NCI-H748 treated with DMSO at 0.1 percent for 48 hours (cell line): ENCODE measurements around the gene HTT.
"Not testable (repeated sequence)": the region's sequence is repeated elsewhere in the genome, so short reads cannot be mapped to it uniquely, and the experiment has no call there.

Experiments used
- DNase-seq: peaks from one replicate; lab custom pipeline; 2025; lab: John Stamatoyannopoulos, UW

The HTT gene

DNA sequence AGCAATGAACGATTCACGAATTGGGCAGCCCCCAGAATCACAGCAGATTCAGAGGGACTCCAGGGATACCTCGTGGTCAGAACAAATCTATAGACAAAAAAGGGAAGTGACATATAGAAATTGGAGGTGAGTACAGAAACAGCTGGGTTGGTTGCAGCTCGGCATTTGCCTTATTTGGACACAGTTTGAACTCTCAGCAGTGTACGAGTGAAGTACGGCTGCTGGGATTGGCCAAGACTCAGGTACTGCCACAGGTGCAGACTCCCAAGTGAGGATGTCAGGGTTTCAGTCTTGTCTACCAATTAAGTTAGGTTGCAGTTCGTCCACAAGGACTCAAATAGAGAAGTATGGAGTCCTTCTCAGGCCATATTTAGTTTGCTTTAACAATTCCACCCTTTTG, 28.3 kb upstream of the HTT start:
- no peak for DNase-seq

DNA sequence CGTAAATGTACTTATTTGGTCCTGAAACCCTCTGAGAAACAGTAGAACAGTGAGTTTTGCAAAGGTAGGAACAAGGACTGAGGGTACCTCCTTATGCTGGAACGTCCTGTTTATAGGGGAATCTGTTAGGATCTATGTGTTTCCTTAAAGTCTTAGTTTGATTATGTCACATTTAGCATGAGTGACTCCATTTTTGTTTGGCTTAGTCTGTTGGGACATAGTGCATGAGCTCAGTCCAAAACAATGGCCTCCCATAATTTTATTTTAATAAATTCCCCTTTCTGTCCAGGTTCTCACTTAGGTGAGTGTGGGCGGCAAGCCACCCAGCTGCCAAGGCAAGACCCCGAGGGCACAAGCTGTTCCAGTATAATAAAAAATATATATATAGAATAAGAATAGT, 27.9 kb upstream of the HTT start:
- no peak for DNase-seq

- DNase-seq = peak; percentile 6
Observed at GRCh38 chr4:3047464-3048286, 26.8 kb upstream of the HTT start.

GRCh38 chr4:3051141-3051897, 23.2 kb upstream of the HTT start:
- DNase-seq = not testable (repeated sequence)

- DNase-seq = no peak
Observed at GRCh38 chr4:3054169-3054759, 20.2 kb upstream of the HTT start.

DNA sequence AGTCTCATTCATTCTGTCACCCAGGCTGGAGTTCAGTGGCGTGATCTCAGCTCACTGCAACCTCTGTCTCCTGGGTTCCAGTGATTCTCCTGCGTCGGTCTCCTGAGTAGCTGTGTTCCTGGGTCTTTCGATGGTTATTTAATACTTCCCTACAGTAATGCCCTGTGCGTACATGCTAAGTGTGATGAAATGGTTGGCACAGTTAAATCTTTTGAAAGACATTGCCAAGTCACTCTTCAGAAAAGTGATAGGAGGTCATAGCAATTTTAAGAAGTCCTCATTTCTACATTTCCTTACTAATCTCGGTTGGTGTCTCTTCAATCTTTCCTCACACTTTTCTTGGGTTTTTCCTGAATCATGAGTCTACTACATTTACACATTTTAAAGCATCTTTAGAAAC, 14.5 kb upstream of the HTT start:
- no peak for DNase-seq

- no peak for DNase-seq
Observed at GRCh38 chr4:3060946-3061345, 13.5 kb upstream of the HTT start.

DNA sequence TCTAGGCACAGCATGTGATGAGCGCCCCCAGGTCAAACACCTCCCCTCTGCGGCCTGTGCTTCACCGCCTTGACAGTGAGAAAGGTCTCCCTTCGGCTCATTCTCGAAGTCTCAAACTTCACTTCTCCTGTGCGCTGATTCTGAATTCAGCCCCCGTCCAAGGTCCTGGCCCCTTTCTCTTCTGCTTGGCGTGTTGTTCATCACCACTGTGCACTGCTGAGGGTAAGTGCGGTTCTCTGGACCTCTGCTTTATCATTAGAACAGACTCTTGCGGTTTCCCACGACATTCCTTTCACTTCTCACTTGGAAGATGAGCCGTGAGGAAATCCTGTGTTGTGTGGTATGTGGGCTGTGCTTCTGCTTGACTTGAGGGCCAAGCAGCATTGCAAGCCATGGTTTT, 12.0 kb upstream of the HTT start:
- DNase-seq = no peak

GRCh38 chr4:3065551-3065950, 8.9 kb upstream of the HTT start:
- no peak for DNase-seq

- no peak for DNase-seq
Observed at GRCh38 chr4:3066836-3067400, 7.6 kb upstream of the HTT start.

GRCh38 chr4:3067473-3068001, 6.9 kb upstream of the HTT start:
- no peak for DNase-seq

- DNase-seq = no peak
Observed at GRCh38 chr4:3069661-3070199, 4.8 kb upstream of the HTT start.

- no peak for DNase-seq
Observed at GRCh38 chr4:3070709-3071500, 3.6 kb upstream of the HTT start.

GRCh38 chr4:3071811-3072210, 2.7 kb upstream of the HTT start:
- DNase-seq = no peak

- DNase-seq = no peak
Observed at GRCh38 chr4:3073158-3074077, 1.1 kb upstream of the HTT start.

- DNase-seq = peak; percentile 0
Observed at GRCh38 chr4:3074846-3075651, 568 bp downstream of the HTT start.

DNA sequence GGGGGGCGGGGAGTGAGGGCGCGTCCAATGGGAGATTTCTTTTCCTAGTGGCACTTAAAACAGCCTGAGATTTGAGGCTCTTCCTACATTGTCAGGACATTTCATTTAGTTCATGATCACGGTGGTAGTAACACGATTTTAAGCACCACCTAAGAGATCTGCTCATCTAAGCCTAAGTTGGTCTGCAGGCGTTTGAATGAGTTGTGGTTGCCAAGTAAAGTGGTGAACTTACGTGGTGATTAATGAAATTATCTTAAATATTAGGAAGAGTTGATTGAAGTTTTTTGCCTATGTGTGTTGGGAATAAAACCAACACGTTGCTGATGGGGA, 1.1 kb downstream of the HTT start:
- no peak for DNase-seq

DNA sequence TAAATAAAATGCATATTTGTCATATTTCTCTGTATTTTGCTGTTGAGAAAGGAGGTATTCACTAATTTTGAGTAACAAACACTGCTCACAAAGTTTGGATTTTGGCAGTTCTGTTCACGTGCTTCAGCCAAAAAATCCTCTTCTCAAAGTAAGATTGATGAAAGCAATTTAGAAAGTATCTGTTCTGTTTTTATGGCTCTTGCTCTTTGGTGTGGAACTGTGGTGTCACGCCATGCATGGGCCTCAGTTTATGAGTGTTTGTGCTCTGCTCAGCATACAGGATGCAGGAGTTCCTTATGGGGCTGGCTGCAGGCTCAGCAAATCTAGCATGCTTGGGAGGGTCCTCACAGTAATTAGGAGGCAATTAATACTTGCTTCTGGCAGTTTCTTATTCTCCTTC, 3.3 kb downstream of the HTT start:
- DNase-seq = no peak

- DNase-seq = no peak
Observed at GRCh38 chr4:3079694-3080123, 5.2 kb downstream of the HTT start.
